ENCODE data around the gene POLE.

POLE gene

GRCh38 chr12:132651444-132652100 is 35.6 kb downstream of the POLE start:
- DNase-seq (ENCODE audit: low read depth, low spot score) = no peak

- no peak for DNase-seq (ENCODE audit: low read depth, low spot score)
These were observed 37.8 kb downstream of the POLE start for GRCh38 chr12:132649226-132649945.

- no peak for DNase-seq (ENCODE audit: low read depth, low spot score)
These were observed 38.4 kb downstream of the POLE start for GRCh38 chr12:132648616-132649225.

GRCh38 chr12:132647858-132648257 is 39.3 kb downstream of the POLE start:
- no peak for DNase-seq (ENCODE audit: low read depth, low spot score)

- DNase-seq (ENCODE audit: low read depth, low spot score) = no peak
These were observed 40.3 kb downstream of the POLE start for GRCh38 chr12:132646850-132647249.

GRCh38 chr12:132642846-132643835 is 44.0 kb downstream of the POLE start:
- no peak for DNase-seq (ENCODE audit: low read depth, low spot score)

GRCh38 chr12:132641811-132642650 is 45.1 kb downstream of the POLE start:
- DNase-seq (ENCODE audit: low read depth, low spot score) = no peak

GRCh38 chr12:132640936-132641335 is 46.2 kb downstream of the POLE start:
- DNase-seq (ENCODE audit: low read depth, low spot score) = no peak

- no peak for DNase-seq (ENCODE audit: low read depth, low spot score)
These were observed 47.1 kb downstream of the POLE start for GRCh38 chr12:132639956-132640520.

GRCh38 chr12:132638541-132639408 is 48.4 kb downstream of the POLE start:
- DNase-seq (ENCODE audit: low read depth, low spot score) = no peak

- no peak for DNase-seq (ENCODE audit: low read depth, low spot score)
These were observed 49.3 kb downstream of the POLE start for GRCh38 chr12:132637811-132638210.

- no peak for DNase-seq (ENCODE audit: low read depth, low spot score)
These were observed 51.8 kb downstream of the POLE start for GRCh38 chr12:132635076-132635955.

- no peak for DNase-seq (ENCODE audit: low read depth, low spot score)
These were observed 52.6 kb downstream of the POLE start for GRCh38 chr12:132634411-132634990.

- no peak for DNase-seq (ENCODE audit: low read depth, low spot score)
These were observed 53.2 kb downstream of the POLE start for GRCh38 chr12:132633901-132634300.

- no peak for DNase-seq (ENCODE audit: low read depth, low spot score)
These were observed 53.7 kb downstream of the POLE start for GRCh38 chr12:132633398-132633797.

GRCh38 chr12:132632521-132633228 is 54.5 kb downstream of the POLE start:
- no peak for DNase-seq (ENCODE audit: low read depth, low spot score)

GRCh38 chr12:132631666-132632065 is 55.5 kb downstream of the POLE start:
- no peak for DNase-seq (ENCODE audit: low read depth, low spot score)
